HG03342 (cell line): Measurements from ENCODE around the gene BTG3.

Experiments
- ATAC-seq: cut with Tn5 transposase; IDR thresholded peaks from one replicate; pipeline ENCODE4 v1.9.1; 2021; ENCODE audit warnings: mild to moderate bottlenecking, moderate library complexity; ENCODE audit not compliant: unreplicated experiment

Gene BTG3, protein sequence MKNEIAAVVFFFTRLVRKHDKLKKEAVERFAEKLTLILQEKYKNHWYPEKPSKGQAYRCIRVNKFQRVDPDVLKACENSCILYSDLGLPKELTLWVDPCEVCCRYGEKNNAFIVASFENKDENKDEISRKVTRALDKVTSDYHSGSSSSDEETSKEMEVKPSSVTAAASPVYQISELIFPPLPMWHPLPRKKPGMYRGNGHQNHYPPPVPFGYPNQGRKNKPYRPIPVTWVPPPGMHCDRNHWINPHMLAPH

DNA sequence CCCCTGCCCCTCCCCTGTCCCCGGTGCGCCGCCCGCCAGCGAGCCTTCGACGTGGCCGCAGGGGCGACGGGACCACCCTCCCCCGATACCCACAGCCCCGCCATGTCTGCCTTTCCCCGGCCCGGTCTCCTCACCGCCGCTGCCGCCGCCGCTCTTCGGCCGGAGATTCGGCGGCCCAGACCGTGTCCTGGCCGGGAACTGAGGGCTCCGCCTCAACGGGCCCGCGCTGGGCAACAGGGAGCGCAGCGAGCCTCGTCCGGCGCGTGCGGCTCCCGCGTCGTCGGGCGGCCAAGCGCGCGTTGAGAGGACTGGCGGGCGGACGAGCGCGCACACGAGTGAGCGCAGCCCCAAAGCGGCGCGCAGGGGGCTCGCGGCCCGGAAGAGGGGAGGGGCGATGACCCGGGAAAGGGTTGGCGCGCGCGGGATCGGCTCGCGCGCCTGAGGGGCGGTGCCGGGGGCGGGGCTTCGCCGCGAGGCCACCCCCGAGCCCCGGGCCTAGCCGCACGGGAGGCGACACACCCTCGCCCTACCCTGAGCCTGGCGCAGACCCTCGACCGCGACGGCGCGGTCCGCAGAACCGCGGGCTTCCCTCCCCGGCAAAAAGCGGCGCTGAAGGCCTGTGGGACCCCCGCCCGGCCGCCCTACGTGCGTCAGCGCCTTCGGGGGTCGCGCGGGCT is at the start of gene BTG3:
TSS of gene BTG3 (minus strand) at position 337 of the 677 bp plus-strand sequence. CDS start 3,757 bp downstream, outside the sequence.
- ATAC-seq = peak; percentile 67

DNA sequence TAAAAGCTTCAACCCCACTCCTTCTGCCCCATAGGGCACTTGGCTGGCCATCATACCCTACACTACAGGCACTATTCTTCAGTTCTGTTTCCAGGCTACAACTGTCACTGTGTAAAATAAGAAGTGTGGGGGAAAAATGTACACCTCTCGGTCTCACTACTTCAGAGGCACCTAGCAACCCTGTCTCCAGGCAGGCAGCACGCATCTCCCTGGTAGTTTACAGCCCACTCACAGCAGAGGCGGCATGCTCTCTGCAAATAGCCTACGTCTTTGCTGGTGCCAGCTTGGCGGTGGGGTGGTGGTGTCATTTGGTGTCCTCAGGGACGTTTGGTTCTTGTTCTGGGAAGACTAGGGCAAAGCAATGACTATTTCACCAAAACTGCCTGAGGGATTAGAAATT is 48.2 kb upstream of the BTG3 start:
- ATAC-seq = no peak

DNA sequence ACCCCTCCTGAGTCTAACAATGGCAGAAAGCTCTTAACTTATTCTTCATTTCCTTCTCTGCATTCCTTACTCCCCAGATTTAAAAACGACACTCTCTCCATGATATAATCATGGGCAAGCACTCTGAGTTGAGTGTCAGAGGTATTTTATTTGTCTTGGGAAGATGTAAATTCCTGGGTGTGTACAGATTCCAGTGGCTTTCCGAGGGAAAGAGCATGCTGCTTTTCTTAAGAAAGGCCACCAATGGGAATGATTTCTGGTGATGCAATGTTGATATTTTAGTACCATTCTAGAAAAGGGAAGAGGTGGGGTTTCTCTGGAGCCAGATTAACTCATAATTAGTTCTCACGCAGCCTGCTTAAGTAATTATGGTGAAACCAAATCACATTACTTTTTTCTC is 47.8 kb upstream of the BTG3 start:
- ATAC-seq = no peak

DNA sequence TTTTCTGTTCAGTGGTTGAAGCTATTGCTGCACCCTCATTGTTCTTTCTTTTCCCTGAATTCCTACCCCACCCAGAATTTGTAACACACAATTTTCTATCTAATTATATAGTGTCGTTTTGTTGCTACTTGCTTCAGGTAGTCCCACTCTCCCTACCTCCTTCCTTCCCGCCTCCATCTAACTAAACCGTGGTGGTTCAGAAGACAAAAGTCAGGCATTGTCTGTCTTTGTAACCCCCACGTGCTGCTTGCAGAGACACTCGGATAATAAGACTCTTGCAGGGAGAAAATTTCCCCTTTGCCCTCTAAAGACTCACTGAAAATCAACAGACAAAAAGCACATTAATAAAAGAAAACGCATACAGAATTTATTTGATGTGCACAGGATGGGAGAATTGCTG is 46.2 kb upstream of the BTG3 start:
- ATAC-seq = no peak

DNA sequence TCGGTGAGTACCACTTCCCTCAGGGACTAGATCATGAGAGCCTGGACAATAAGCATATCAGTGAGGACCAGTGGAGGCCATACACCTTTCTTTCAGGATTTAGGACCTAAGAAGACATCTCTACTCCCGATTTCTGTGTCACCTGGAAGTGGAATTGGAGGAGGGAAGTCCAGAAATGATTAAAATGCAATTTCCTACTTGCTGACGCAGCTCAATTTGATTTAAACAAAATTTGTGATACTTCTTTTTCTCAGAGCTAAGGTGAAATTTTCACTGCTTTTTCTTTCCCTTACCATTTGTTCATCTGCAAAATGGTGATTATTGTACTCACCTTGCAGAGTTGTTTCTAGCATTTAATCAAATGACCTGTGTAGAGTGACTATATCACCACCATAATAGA is 38.8 kb upstream of the BTG3 start:
- ATAC-seq = no peak

DNA sequence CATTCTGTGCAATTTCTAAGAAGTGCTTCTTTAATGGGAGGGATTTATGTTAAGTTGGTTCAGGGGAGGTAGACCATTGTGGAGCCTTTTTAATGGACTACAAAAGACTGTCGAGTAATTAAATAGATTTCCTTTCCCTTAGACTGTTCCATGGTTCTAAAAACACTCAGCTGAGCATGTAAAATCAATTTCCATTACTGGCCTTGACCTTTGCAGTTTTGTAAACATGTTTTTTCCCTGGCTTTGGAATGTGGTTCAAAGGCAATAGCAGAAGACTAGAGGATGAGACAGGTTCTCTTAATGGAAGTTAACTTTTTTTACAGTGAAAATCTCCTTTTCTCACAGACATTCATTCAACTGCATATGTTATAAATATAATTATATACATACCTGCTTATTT is 37.6 kb upstream of the BTG3 start:
- no peak for ATAC-seq

DNA sequence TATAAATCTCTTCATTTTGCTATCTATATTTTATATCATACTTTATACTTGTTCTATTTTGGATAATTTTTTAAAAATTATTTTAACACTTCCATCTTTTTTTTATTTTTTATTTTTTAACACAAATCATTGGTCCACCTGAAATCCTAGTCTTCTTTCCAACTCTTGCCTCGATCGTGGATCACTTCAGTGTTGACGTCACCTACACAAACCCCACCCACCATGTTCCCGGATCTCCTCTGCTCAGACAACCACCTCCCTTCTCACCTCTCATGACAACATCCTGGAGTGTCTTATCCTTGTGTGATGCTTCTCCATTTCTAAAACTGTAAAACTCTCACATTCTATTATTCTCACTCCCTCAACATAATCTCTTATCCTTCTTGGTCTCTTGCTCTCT is 34.1 kb upstream of the BTG3 start:
- ATAC-seq = no peak

DNA sequence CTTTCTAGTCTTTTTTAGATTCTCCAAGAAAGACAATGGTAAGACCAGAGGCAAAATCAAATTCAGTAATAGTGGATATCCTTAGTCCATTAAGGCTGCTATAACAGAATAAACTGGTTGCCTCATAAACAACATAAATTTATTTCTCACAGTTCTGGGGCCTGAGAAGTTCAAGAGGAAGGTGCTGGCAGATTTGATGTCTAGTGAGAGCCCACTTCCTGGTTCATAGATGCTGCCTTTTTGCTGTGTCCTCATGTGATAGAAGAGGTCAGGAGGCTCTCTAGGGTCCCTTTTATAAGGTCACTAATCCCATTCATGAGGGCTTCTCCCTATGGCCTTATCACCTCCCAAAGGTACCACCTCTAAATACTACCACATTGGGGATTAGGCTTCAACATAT is 31.5 kb upstream of the BTG3 start:
- ATAC-seq = no peak

DNA sequence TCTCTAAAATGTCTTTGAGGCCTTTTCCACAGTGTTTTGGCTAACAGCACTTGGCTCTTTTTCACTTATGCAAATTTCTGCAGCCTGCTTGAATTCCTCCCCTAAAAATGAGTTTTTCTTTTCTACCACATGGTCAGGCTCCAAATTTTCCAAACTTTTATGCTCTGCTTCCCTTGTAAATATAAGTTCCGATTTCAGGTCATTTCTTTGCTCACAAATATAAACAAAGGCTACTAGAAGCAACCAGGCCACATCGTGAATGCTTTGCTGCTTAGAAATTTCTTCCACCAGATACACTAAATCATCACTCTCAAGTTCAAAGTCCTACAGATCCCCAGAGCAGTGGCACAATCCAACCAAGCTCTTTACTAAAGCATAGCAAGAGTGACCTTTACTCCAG is 28.1 kb upstream of the BTG3 start:
- no peak for ATAC-seq

DNA sequence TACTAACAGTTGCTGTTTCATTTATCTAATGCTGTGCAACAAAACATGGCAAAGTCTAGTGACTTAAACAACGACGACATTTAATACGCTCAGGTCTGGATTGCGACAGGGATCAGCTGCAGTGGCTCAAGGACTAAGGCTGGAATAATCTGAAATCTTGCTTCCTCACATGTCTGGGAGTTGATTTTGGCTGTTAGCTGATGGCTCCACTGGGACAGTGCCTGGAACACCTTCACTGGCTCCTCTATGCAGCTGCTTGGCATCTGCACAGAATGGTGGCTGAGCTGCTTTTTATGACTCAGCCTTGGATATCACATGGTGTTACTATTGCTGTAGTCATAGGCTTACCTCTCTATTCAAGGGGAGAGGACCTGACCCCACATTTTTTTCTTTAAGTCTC is 24.0 kb upstream of the BTG3 start:
- no peak for ATAC-seq

DNA sequence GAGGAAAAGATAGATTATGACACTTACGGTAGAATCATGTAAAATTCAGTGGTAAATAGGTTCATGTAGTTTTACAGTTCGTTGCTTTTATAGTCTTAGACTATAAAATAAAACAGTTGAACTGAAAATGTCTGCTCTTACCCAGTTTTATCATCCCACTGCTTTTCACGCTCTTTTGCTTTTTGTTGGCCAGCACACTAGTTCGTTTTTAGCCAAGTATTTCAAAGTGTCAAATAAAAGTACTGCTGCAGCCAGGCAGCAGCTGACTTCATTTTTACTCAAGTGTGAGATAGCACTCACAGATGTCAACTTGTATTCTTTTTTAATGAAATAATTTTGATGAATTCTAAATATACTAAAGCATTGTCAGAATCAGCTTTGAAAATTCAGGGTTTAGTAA is 18.5 kb upstream of the BTG3 start:
- ATAC-seq = no peak

DNA sequence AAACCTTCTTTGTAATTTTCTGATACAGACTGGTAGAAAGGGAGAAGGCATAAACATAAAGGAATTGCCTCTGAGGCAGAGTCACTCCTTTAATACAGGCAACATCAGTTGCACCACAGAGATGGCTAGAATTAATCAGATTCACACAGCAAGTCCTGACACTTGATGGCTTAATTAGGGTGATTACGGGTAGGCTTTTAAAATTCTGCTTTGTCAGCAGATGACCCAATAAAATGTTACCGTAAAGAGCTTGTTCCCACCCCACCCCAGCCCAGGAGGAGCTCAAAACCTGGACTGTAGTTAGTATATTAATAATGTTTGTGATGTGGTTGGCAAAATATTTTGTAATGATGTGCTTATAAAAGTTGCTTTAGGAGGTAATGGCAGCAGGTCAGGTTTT is 9.3 kb upstream of the BTG3 start:
- no peak for ATAC-seq

DNA sequence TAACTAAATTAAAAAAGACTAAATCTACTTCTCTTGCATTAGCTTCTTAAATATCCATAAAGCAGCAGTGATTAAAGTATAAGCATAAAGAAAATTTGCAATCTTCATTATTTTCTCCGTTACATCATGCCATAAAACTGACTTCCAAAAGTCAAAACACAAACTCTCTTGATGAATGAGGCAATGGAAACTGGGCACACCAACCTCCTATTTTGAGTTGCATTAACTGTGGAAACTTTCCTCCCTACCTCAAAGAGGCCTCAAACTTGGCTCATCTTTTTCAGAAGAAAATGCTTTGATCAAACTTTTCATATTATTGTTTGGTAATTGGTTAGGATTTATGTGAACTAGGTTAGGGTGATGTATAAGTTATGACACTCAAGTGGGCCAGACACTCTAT is 4.1 kb upstream of the BTG3 start:
- ATAC-seq = no peak

DNA sequence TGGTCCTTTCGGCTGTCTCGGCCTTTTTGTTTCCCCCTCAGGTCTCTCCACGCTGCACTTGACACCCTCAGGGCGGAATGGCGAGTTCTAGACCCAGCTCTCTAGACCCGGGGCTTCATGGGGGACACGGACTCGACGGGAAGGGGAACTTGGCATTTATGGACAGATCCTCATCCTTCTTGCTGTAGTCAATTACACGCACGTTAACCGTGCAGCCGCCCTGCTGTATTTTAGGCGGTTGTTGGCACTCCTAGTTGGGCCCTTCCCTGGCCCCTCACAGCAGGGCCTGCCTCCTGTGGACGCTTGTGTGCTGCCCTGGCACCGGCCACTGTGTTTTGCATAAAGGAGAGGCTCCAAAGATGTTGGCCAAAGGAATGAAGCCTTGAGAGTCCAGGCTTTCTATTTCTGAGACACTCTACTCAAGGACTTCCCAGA is 558 bp upstream of the BTG3 start:
- no peak for ATAC-seq

DNA sequence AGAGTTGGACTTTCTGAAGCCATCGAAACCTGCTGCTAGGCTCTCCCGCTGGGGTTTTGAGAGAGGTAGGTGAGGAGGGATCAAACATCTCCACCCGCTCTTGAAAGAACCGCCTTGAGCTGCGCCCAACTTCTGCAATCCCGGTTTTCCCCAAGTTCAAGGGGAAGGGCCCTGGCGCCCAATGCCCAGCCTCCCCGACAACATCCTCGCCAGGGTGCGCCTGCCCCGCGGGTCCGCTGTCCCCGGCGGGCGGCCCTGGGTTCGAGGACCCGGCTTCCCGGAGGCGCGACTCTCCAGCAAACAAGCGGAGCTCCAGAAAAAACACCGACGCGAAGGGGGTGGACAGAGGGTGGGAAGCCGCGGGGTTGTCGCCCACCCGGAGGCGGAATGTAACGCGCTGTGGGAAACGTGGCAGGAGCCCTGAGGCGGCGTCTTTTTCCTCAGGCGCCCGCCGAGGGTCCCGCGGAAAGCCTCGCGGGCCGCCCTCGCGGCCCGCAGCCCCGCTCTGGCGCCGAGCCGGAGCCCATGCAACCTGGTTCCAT is 607 bp downstream of the BTG3 start:
- peak; percentile 5 for ATAC-seq

DNA sequence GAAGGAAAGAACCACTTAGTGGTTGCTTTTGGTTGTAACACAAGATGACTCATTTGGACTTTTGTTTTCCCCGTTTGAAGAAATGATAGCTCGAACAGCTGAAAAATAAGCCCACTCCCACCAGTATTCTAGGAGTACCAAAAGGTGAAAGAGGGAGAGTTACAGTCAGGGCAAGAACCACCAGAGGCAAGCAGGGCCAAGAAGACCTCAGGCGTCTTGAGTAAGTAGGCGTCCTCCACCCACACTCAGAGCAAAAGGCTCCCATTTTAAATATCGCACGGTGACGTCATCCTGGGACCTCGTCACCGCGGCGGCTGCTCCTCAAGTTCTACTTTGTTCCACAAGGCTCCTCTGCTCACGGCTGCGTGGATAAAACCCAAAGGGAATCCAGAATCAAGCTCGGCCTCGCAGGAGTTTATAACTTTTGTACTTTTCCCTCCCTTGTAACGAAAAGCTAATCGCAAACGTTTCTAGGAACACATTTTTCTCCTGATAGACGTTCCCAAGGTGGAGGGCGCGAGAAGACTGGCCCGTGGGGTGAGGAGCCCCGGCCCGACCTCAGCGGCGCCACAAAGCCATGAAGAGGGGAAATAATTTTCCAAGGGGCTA is 1.2 kb downstream of the BTG3 start:
- ATAC-seq = peak; percentile 71

DNA sequence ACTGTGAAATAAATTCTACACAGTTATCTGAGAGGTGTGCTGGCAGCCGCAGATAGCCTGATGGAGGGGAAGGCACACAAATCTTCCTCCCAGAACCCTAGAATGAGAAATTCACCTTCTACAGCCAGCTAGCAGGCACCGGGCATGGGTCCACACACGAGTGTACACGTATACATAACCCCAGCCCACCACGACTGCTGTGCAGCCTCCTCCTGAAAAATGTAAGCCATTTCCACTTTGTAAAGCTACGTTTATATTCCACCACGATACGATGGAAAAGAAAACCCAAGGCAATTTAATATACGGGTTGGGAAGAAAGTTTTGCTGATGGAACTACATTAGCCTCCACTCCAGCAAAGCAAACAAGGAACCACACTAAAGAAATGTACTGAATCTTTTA is 1.8 kb downstream of the BTG3 start:
- no peak for ATAC-seq

DNA sequence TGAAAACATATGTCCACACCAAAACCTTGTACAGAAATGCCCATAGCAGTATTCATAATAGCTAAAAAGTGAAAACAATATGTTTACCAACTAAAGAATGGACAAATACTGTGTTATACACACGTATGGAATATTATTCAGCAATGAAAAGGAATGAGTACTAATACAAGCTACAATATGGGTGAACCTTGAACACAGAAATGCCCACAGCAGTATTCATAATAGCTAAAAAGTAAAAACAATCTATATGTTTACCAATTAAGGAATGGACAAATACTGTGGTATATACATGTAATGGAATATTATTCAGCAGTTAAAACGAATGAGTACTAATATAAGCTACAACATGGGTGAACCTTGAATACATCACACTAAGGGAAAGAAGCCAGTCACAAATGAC is 3.0 kb downstream of the BTG3 start:
- no peak for ATAC-seq

DNA sequence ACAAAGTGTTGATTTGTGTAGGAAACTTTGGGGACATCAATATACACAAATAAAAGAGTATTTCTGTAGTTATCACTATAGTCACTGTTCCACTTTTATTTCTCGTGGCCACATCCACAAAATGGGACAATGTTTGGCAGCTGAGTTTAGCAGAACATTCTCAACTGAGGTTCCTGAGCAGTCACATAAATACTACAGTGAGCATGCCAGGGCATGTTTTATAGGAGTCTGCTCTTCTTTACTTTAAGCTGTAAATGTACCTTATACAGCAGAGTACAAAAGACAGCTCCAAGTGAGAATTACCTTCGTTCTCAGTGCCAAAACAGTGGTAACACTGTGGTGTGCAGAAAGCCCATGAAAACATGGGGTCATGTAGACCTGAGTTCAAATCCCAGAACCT is 5.0 kb downstream of the BTG3 start:
- ATAC-seq = no peak

DNA sequence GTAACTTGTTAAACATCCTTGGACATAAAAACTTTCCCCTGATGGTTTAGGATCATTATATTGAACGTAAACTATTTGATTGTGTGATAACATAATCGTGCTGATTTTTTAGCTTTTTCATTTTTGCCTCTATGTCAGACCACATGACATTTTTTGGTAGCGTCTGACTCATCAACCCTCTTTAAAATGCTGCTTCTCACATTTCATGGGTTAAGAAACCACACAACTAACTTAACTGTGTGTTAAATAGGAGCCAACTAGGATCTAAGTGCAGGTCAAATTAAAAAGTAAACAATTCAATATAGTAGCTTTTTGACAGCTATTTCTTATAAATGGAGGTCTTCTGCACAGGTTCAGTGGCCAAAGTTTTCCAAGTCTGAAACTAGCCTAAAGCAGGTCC is 9.8 kb downstream of the BTG3 start:
- ATAC-seq = no peak

DNA sequence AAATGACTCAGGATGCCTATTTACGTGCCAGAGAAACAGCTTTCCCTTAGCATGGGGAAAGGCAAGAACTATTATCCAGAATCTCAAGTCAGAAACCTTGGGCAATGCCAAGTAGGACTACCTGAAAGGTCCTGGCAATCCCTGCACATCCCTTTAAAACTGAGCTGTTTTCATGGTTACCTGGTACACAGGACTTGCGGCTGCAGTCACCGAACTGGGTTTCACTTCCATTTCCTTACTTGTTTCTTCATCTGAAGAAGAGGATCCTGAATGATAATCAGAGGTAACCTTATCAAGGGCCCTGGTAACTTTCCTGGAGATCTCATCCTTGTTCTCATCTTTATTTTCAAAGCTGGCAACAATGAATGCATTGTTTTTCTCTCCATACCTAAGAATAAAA is 14.3 kb downstream of the BTG3 start:
- peak; percentile 87 for ATAC-seq

DNA sequence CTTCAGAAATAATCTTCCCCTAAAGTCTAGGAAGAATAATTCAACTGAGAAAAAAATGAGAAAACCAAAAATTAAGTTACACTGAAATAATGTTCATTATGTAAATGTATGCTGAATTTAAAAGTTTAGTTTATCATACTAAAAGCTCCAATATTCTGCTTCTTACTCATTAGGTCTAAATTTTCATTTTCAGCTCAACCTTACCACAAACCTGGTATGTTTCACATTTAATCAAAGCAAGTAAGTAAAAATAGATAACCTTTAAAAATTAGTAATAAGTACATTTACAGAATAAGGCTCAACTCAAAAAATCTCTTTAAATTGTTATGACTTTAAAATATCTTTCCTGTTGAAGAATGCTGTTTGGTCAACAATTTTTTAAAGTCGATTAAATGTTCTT is 15.0 kb downstream of the BTG3 start:
- ATAC-seq = no peak
